A549 (cell line): ENCODE data around the gene ALKAL2. TPM values are rescaled to one million over a fixed set of nuclear protein-coding genes. Genes with fewer than 3 reads are reported as not detected.

Experiments used
- ATAC-seq, 2 experiments: fragments of 200-7000 bp in 1 of 2; fragments of >200 bp in 1 of 2; cut with Nextera tagmentation in 1 of 2; cut with Tn5 transposase in 1 of 2; 3 replicates each; pipeline versions ENCODE4 v1.8.0 to v1.9.1; 2018 to 2020; ENCODE audit warnings: mild to moderate bottlenecking in 1 of 2, moderate library complexity in 1 of 2
- CTCF ChIA-PET: fragments of 300-600 bp; sonication (Branson Sonifier 250); formaldehyde crosslinking; extraction: SDS; loops from one replicate; lab custom pipeline; 2021; ENCODE audit warnings: antibody characterized with exemption, inconsistent platforms; lab: Yijun Ruan, JAX
- POLR2A ChIA-PET: fragments of 350-600 bp; formaldehyde crosslinking; extraction: SDS; loops from one replicate; lab custom pipeline; 2021; ENCODE audit warnings: antibody characterized with exemption, inconsistent platforms; lab: Yijun Ruan, JAX
- DNase-seq, 2 experiments: peaks; one replicate each; pipeline versions ENCODE4 v3.0.0 to v3.0.0-alpha.2; 2011 to 2016; ENCODE audit warnings: low read depth in 1 of 2, low spot score in 1 of 2
- FAIRE-seq: peaks from 2 replicates; lab custom pipeline; 2011; peaks lifted over from hg19 to GRCh38; lab: Jason Lieb, UNC
- H3K27ac ChIP-seq, 2 experiments: fragments of >200 bp; sonication (Bioruptor Twin); formaldehyde crosslinking; 3 replicates each; pipeline ENCODE4 v1.5.1; 2016 to 2017
- H3K4me1 ChIP-seq: fragments of >200 bp; sonication (Bioruptor Twin); formaldehyde crosslinking; 3 replicates; pipeline ENCODE4 v1.6.1; 2016
- H3K4me2 ChIP-seq: fragments of >200 bp; sonication (Bioruptor Twin); formaldehyde crosslinking; 3 replicates; pipeline ENCODE4 v1.6.1; 2016
- H3K4me3 ChIP-seq: fragments of >200 bp; sonication (Bioruptor Twin); formaldehyde crosslinking; 3 replicates; pipeline ENCODE4 v1.5.1; 2016
- H3K9me3 ChIP-seq: fragments of >200 bp; sonication (Bioruptor Twin); formaldehyde crosslinking; 3 replicates; pipeline ENCODE4 v1.6.1; 2016
- BHLHE40 ChIP-seq: IDR thresholded peaks from 2 replicates; pipeline ENCODE4 v1.6.1; 2012; ENCODE audit warnings: low read depth, low read length, inconsistent platforms
- CBX8 ChIP-seq: fragments of 200-600 bp; sonication (generic); IDR thresholded peaks from 2 replicates; pipeline ENCODE4 v1.6.1; 2016
- CHD2 ChIP-seq: fragments of 150-350 bp; IDR thresholded peaks from 2 replicates; pipeline ENCODE4 v1.6.1; 2014; ENCODE audit warnings: low read length; ENCODE audit not compliant: partially characterized antibody
- EHMT2 ChIP-seq: fragments of 200-600 bp; sonication (generic); IDR thresholded peaks from 2 replicates; pipeline ENCODE4 v1.6.1; 2016; ENCODE audit warnings: antibody characterized with exemption, low read depth, mild to moderate bottlenecking, moderate library complexity
- FOSL2 ChIP-seq, 2 experiments: fragments of 450-650 bp in 1 of 2; fragments of >200 bp in 1 of 2; sonication (Bioruptor Twin) in 1 of 2; formaldehyde crosslinking; IDR thresholded peaks; 2 replicates each; pipeline versions ENCODE4 v1.5.0 to v1.6.1; 2016 to 2020; ENCODE audit warnings: mild to moderate bottlenecking in 1 of 2, moderate library complexity in 1 of 2
- GATA3 ChIP-seq: IDR thresholded peaks from 2 replicates; pipeline ENCODE4 v1.6.1; 2012; ENCODE audit warnings: borderline replicate concordance
- HDAC2 ChIP-seq: fragments of 200-600 bp; sonication (generic); IDR thresholded peaks from 2 replicates; pipeline ENCODE4 v1.6.1; 2016
- HOXB13 ChIP-seq: fragments of 250-450 bp; sonication (Bioruptor Pico); IDR thresholded peaks from 2 replicates; pipeline ENCODE4 v1.5.0; 2020; ENCODE audit warnings: low read depth, mild to moderate bottlenecking, moderate library complexity
- KDM1A ChIP-seq: fragments of 200-600 bp; sonication (generic); IDR thresholded peaks from 2 replicates; pipeline ENCODE4 v1.6.1; 2016; ENCODE audit warnings: low read depth, mild to moderate bottlenecking
- MAZ ChIP-seq: fragments of 150-350 bp; IDR thresholded peaks from 2 replicates; pipeline ENCODE4 v1.6.1; 2014; ENCODE audit warnings: antibody characterized with exemption, low read depth, low read length, borderline replicate concordance
- MYC ChIP-seq: IDR thresholded peaks from 2 replicates; pipeline ENCODE4 v1.6.1; 2012; ENCODE audit warnings: mild to moderate bottlenecking, inconsistent platforms, low read length, improper control_type of control experiment, borderline replicate concordance
- NR3C1 ChIP-seq: fragments of >200 bp; sonication (Bioruptor Twin); formaldehyde crosslinking; IDR thresholded peaks from 3 replicates; pipeline ENCODE4 v1.6.1; 2017
- PHF8 ChIP-seq: fragments of 200-600 bp; sonication (generic); IDR thresholded peaks from 2 replicates; pipeline ENCODE4 v1.6.1; 2016; ENCODE audit warnings: low read depth, mild to moderate bottlenecking, antibody characterized with exemption, moderate library complexity, borderline replicate concordance
- POLR2AphosphoS2 ChIP-seq: conservative IDR thresholded peaks from 2 replicates; pipeline ENCODE4 v1.6.1; 2012; ENCODE audit warnings: low read length, improper control_type of control experiment, inconsistent platforms
- RAD21 ChIP-seq, 2 experiments: fragments of >200 bp in 1 of 2; sonication (Bioruptor Twin) in 1 of 2; formaldehyde crosslinking in 1 of 2; IDR thresholded peaks in 1 of 2; conservative IDR thresholded peaks in 1 of 2; 2 replicates in 1 of 2; 3 replicates in 1 of 2; pipeline ENCODE4 v1.6.1; 2012 to 2018; ENCODE audit warnings: inconsistent platforms in 1 of 2
- RCOR1 ChIP-seq: fragments of 150-350 bp; IDR thresholded peaks from 2 replicates; pipeline ENCODE4 v1.6.1; 2014; ENCODE audit warnings: antibody characterized with exemption, low read length, low read depth
- RNF2 ChIP-seq: fragments of 200-600 bp; sonication (generic); IDR thresholded peaks from 2 replicates; pipeline ENCODE4 v1.6.1; 2016; ENCODE audit warnings: low read depth, mild to moderate bottlenecking, antibody characterized with exemption, moderate library complexity, borderline replicate concordance
- SMC3 ChIP-seq: fragments of >200 bp; sonication (Bioruptor Twin); formaldehyde crosslinking; IDR thresholded peaks from 3 replicates; pipeline ENCODE4 v1.6.1; 2018; ENCODE audit warnings: inconsistent platforms
- ZC3H11A ChIP-seq: fragments of 450-650 bp; IDR thresholded peaks from 2 replicates; pipeline ENCODE4 v1.6.1; 2014; ENCODE audit warnings: antibody characterized with exemption, mild to moderate bottlenecking
- ZFP36 ChIP-seq: fragments of 450-650 bp; IDR thresholded peaks from 2 replicates; pipeline ENCODE4 v1.6.1; 2014; ENCODE audit warnings: borderline replicate concordance; ENCODE audit not compliant: partially characterized antibody
- WGBS: methylation state at CpG from one replicate; pipeline ENCODE4 v1.1.6; 2017; ENCODE audit errors: missing lambda C conversion rate; 5-methylcytosine and 5-hydroxymethylcytosine counted together
- polyA plus RNA-seq, 4 experiments: library from polyadenylated mRNA; depleted of rRNA in 3 of 4; stranded (reverse); fragments of >200 nt; fragmentation: RNase III in 1 of 4; extraction: RNeasy Plus Mini Kit Qiagen cat#74134 plus additional on column Dnase treatment in 1 of 4; gene quantifications; 2 replicates in 3 of 4; 3 replicates in 1 of 4; pipeline ENCODE4 v1.2.3, GENCODE V29; 2011 to 2017
- TF ChIP-seq, protein P1 (sequence below): fragments of >200 bp; sonication (Bioruptor Twin); formaldehyde crosslinking; IDR thresholded peaks from 3 replicates; pipeline ENCODE4 v1.5.1; 2016
- TF ChIP-seq, protein P2 (sequence below): fragments of >200 bp; sonication (Bioruptor Twin); formaldehyde crosslinking; IDR thresholded peaks from 3 replicates; pipeline ENCODE4 v1.6.1; 2016
- TF ChIP-seq, protein P3 (sequence below): IDR thresholded peaks from 2 replicates; pipeline ENCODE4 v1.6.1; 2012
- TF ChIP-seq, protein P4 (sequence below): IDR thresholded peaks from 2 replicates; pipeline ENCODE4 v1.6.1; 2012; ENCODE audit warnings: low read depth, borderline replicate concordance

Gene ALKAL2
- polyA plus RNA-seq, 2 of the 4 experiments (the other 2 are of a cell fraction): not detected

DNA sequence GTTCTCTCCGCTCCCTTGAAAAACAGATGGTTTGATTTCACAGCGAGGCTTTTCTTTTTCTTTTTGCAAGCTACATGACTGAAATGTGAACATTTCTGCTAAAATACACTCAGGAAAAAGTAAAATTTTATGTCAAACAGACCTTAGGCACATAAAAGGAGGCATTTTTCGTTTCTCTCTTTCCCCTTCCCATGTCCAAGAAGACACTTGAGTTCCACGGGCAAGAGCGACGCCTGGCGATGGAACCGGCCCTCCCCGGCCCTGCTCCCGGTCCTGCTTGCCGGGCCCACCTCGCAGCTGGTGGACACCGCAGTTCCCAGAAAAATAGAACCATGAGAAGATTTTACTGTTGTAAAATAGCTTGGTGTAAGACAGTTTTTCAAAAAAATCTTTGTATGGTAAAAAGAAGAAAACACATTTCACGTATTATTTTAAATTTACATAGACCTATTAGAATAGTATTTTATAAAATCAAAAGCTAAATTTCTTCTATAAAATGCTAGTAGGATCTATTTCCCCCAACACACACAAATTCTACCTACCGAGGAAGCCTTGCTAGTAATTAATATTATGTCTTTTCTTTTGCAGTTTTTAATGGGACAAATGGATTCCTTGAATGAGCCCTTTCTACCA, 2.3 kb upstream of the ALKAL2 start:
- Histone ChIP-seq H3K4me3 (peak overlapping the region; percentile 52), H3K27ac (no peak overlapping the region), H3K9me3 (no peaks in the 10 kb centered on the region), H3K4me1 (peaks cover 16% of the 10 kb centered on the region), H3K4me2 (peak overlapping the region; percentile 99)
- FAIRE-seq (no peak), ATAC-seq (peak; percentile 81 to 94), DNase-seq (peak; percentile 74 to 83)
- ChIA-PET POLR2A (no interaction called here), CTCF (interaction anchor here (0.5 to 3.9 kb wide), 28 partner anchors 9 to 1321 kb away, joined by 3 to 54 read pairs (median 4); no protein-coding TSS in a partner anchor)
- TF ChIP-seq BHLHE40 (no peak), RAD21 (conservative IDR thresholded peaks at IDR 0.05 in 1 of 2, IDR thresholded peaks at IDR 0.05 in 1 of 2) (peak; percentile 84 to 88), FOSL2 (IDR thresholded peaks at IDR 0.05) (no peak), FOSL2 (CRISPR knock-in tag; IDR thresholded peaks at IDR 0.05) (no peak), EHMT2 (no peak), ZC3H11A (no peak), SMC3 (peak; percentile 80)
- TF ChIP-seq, protein P1, sequence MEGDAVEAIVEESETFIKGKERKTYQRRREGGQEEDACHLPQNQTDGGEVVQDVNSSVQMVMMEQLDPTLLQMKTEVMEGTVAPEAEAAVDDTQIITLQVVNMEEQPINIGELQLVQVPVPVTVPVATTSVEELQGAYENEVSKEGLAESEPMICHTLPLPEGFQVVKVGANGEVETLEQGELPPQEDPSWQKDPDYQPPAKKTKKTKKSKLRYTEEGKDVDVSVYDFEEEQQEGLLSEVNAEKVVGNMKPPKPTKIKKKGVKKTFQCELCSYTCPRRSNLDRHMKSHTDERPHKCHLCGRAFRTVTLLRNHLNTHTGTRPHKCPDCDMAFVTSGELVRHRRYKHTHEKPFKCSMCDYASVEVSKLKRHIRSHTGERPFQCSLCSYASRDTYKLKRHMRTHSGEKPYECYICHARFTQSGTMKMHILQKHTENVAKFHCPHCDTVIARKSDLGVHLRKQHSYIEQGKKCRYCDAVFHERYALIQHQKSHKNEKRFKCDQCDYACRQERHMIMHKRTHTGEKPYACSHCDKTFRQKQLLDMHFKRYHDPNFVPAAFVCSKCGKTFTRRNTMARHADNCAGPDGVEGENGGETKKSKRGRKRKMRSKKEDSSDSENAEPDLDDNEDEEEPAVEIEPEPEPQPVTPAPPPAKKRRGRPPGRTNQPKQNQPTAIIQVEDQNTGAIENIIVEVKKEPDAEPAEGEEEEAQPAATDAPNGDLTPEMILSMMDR: peak; percentile 85
- WGBS: 7% methylated on average over 15 of the region's 15 CpGs

DNA sequence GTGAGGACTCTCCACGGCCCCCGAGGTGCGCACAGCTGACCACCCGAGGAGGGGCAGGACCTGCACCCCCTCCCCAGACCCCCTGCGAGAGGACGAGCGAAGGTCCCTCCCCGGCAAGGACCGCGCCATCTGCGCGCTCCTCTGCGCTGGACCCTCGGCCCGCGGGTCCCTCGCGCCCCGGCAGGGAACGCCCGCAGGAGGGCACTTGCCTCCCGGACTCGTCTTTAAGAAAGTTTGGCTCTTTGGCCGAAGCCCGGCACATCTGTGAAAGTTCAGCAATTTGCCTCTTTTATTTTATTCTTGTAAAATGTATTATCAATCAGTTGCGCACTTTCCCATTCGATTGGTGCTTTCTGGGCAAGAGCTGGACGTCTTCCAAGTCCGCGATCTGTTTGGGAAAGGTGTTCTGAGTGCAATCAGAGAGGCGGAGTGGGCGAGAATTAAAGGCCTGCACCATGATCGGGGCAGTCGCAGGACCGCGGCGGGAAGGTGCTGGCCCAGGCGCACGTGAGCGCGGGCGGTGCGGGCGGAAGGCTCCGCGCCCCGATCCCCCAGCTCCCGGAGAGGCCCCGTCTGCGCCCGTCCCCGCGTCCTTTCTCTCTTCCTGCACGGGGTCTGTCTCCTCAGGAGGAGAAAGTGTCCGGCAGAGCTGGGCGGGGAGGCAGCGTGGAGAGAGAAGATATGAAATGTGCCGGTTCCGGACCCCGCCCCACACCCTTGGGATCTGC, 1.6 kb upstream of the ALKAL2 start:
- peaks cover 16% of the 10 kb centered on the region for H3K4me1 ChIP-seq
- no peaks in the 10 kb centered on the region for H3K9me3 ChIP-seq
- TF ChIP-seq, protein P2, sequence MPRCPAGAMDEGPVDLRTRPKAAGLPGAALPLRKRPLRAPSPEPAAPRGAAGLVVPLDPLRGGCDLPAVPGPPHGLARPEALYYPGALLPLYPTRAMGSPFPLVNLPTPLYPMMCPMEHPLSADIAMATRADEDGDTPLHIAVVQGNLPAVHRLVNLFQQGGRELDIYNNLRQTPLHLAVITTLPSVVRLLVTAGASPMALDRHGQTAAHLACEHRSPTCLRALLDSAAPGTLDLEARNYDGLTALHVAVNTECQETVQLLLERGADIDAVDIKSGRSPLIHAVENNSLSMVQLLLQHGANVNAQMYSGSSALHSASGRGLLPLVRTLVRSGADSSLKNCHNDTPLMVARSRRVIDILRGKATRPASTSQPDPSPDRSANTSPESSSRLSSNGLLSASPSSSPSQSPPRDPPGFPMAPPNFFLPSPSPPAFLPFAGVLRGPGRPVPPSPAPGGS: no peak
- TF ChIP-seq POLR2AphosphoS2: no peak
- no peak for TF ChIP-seq RCOR1
- no peak for TF ChIP-seq MYC
- TF ChIP-seq MAZ: no peak
- no peak for TF ChIP-seq NR3C1
- TF ChIP-seq SMC3: no peak
- no peak for TF ChIP-seq HOXB13 (CRISPR knock-in tag)
- TF ChIP-seq, protein P3, sequence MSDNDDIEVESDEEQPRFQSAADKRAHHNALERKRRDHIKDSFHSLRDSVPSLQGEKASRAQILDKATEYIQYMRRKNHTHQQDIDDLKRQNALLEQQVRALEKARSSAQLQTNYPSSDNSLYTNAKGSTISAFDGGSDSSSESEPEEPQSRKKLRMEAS: peak; percentile 43; the same call in 1 of the 2 replicates
- TF ChIP-seq EHMT2: no peak
- no peak for TF ChIP-seq PHF8
- no peak for TF ChIP-seq KDM1A
- no peak for TF ChIP-seq ZFP36
- TF ChIP-seq RAD21 (conservative IDR thresholded peaks at IDR 0.05 in 1 of 2, IDR thresholded peaks at IDR 0.05 in 1 of 2): no peak
- no peak for TF ChIP-seq CBX8
- peak; percentile 81; the same call in 1 of the 2 replicates for TF ChIP-seq HDAC2
- TF ChIP-seq, protein P4, sequence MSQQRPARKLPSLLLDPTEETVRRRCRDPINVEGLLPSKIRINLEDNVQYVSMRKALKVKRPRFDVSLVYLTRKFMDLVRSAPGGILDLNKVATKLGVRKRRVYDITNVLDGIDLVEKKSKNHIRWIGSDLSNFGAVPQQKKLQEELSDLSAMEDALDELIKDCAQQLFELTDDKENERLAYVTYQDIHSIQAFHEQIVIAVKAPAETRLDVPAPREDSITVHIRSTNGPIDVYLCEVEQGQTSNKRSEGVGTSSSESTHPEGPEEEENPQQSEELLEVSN: 0 out of 2 replicates have a peak, but pooled peaks have one; percentile 45
- no peak for TF ChIP-seq RNF2
- no peak for TF ChIP-seq GATA3
- TF ChIP-seq CHD2: no peak
- no peak overlapping the region for H3K27ac ChIP-seq
- CTCF ChIA-PET: interaction anchor here (0.7 to 3.9 kb wide), 20 partner anchors 9 to 1321 kb away, joined by 3 to 54 read pairs (median 4); no protein-coding TSS in a partner anchor
- H3K4me3 ChIP-seq: peak overlapping the region; percentile 52
- ATAC-seq: peak; percentile 47 to 74; a peak in 5 of 6 replicates
- 3% methylated on average over 50 of the region's 60 CpGs for WGBS
- POLR2A ChIA-PET: no interaction called here
- DNase-seq: peak in 1 of 2 experiments; percentile 25
- no peak for FAIRE-seq
- peak overlapping the region; percentile 99 for H3K4me2 ChIP-seq
